WTC11 (cell line): Measurements from ENCODE around the gene RAB34. TPM values are rescaled to one million over a fixed set of nuclear protein-coding genes. Genes with fewer than 3 reads are reported as not detected.

Source experiments
- AFF4 ChIP-seq: sonication (generic); formaldehyde crosslinking; IDR thresholded peaks from 2 replicates; pipeline ENCODE4 v1.8.1; 2023; ENCODE audit warnings: mild to moderate bottlenecking, missing genetic modification reagents, borderline replicate concordance
- ETV6 ChIP-seq: sonication (generic); formaldehyde crosslinking; IDR thresholded peaks from 2 replicates; pipeline ENCODE4 v1.8.1; 2022; ENCODE audit warnings: mild to moderate bottlenecking, missing genetic modification reagents
- OVOL2 ChIP-seq: fragments of 250-450 bp; sonication (Bioruptor Pico); IDR thresholded peaks from 2 replicates; pipeline ENCODE4 v1.9.0; 2021; ENCODE audit warnings: mild to moderate bottlenecking, borderline replicate concordance
- PREB ChIP-seq: sonication (generic); formaldehyde crosslinking; IDR thresholded peaks from 2 replicates; pipeline ENCODE4 v1.8.1; 2022; ENCODE audit warnings: mild to moderate bottlenecking, missing genetic modification reagents, moderate library complexity, borderline replicate concordance
- STAT6 ChIP-seq: sonication (generic); formaldehyde crosslinking; conservative IDR thresholded peaks from 2 replicates; pipeline ENCODE4 v1.8.1; 2023; ENCODE audit warnings: mild to moderate bottlenecking, low read depth, missing genetic modification reagents, moderate library complexity
- TCF7 ChIP-seq: sonication (generic); formaldehyde crosslinking; IDR thresholded peaks from 2 replicates; pipeline ENCODE4 v1.8.0; 2022; ENCODE audit warnings: mild to moderate bottlenecking, low read depth, missing genetic modification reagents, moderate library complexity
- ZNF219 ChIP-seq: sonication (generic); formaldehyde crosslinking; IDR thresholded peaks from 2 replicates; pipeline ENCODE4 v1.8.0; 2023; ENCODE audit warnings: missing genetic modification reagents, mild to moderate bottlenecking, borderline replicate concordance
- ZNF317 ChIP-seq: sonication (generic); formaldehyde crosslinking; IDR thresholded peaks from 2 replicates; pipeline ENCODE4 v1.8.1; 2023; ENCODE audit warnings: low read depth, mild to moderate bottlenecking, moderate library complexity, missing genetic modification reagents, borderline replicate concordance
- ZNF423 ChIP-seq: fragments of 250-450 bp; sonication (Bioruptor Pico); IDR thresholded peaks from 2 replicates; pipeline ENCODE4 v2.1.2; 2022; ENCODE audit warnings: mild to moderate bottlenecking, moderate library complexity
- ZNF425 ChIP-seq: fragments of 250-450 bp; sonication (Bioruptor Pico); conservative IDR thresholded peaks from 2 replicates; pipeline ENCODE4 v1.9.0; 2021; ENCODE audit warnings: mild to moderate bottlenecking
- ZSCAN18 ChIP-seq: fragments of 250-450 bp; sonication (Bioruptor Pico); IDR thresholded peaks from 2 replicates; pipeline ENCODE4 v2.1.2; 2022; ENCODE audit warnings: mild to moderate bottlenecking, moderate library complexity
- total RNA-seq: library from RNA; stranded (reverse); gene quantifications from 3 replicates; pipeline ENCODE4 v1.2.3, GENCODE V29; 2021
- TF ChIP-seq, protein P1 (sequence below): sonication (generic); formaldehyde crosslinking; IDR thresholded peaks from 2 replicates; pipeline ENCODE4 v1.8.1; 2023; ENCODE audit warnings: mild to moderate bottlenecking, moderate library complexity, missing genetic modification reagents

The RAB34 gene
- total RNA-seq, 1 experiment from 2014 or later, result 181 TPM

DNA sequence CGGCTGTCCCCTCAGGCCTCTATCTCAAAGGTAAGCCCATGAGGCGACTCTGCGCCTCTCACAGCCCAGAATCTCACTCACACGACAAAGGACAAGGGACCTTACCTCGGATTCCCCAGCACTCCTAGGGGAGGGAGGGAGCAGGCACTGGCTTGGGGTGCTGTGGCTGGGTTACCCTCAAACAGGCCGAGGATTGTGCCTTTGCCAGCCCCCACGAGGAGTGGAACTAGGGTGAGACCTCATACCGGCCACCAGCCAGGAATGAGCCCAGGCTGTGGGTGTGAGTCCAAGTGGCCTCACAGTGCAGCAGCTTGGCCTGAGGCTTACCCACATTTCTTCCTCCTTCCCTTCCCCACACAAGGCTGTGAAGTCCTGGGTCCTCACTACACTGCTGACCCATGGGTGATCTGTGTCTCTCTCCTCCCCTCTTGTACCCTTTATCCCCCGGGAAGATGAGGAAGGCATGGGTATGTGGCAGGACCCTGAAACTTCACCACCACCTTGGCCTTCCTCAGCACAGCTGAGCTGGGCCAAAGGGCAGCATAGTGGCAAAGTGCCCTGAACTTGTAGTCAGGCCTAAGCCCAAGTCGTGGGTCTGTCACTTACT, 11.8 kb downstream of the RAB34 start (continued):
- no peak for TF ChIP-seq STAT6 (CRISPR knock-in tag)
- TF ChIP-seq ZNF425 (CRISPR knock-in tag), result no peak
- TF ChIP-seq OVOL2 (CRISPR knock-in tag), result no peak
- TF ChIP-seq, protein P1, sequence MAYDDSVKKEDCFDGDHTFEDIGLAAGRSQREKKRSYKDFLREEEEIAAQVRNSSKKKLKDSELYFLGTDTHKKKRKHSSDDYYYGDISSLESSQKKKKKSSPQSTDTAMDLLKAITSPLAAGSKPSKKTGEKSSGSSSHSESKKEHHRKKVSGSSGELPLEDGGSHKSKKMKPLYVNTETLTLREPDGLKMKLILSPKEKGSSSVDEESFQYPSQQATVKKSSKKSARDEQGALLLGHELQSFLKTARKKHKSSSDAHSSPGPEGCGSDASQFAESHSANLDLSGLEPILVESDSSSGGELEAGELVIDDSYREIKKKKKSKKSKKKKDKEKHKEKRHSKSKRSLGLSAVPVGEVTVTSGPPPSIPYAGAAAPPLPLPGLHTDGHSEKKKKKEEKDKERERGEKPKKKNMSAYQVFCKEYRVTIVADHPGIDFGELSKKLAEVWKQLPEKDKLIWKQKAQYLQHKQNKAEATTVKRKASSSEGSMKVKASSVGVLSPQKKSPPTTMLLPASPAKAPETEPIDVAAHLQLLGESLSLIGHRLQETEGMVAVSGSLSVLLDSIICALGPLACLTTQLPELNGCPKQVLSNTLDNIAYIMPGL (CRISPR knock-in tag), result no peak
- no peak for TF ChIP-seq AFF4 (CRISPR knock-in tag)
- no peak for TF ChIP-seq ZSCAN18 (CRISPR knock-in tag)
- TF ChIP-seq ETV6 (CRISPR knock-in tag), result no peak
- no peak for TF ChIP-seq PREB (CRISPR knock-in tag)
- TF ChIP-seq ZNF317 (CRISPR knock-in tag), result no peak
- TF ChIP-seq ZNF219 (CRISPR knock-in tag), result no peak
- no peak for TF ChIP-seq TCF7
- TF ChIP-seq ZNF423 (CRISPR knock-in tag), result no peak
